SU-DHL-6 (cell line): ENCODE measurements around the gene PPM1H.

ENCODE experiments used
- EZH2phosphoT487 ChIP-seq: fragments of 200-600 bp; sonication (generic), shearing (Covaris generic); conservative IDR thresholded peaks from 2 replicates; pipeline ENCODE4 v1.6.1; 2018; ENCODE audit warnings: mild to moderate bottlenecking, antibody characterized with exemption, low read length, moderate library complexity, mixed read lengths
- TF ChIP-seq, protein P1 (sequence below): fragments of 200-600 bp; sonication (generic); IDR thresholded peaks from one replicate; pipeline ENCODE4 v1.5.1; 2017; ENCODE audit warnings: antibody characterized with exemption, mild to moderate bottlenecking, low read length, moderate library complexity; ENCODE audit not compliant: insufficient read depth, poor library complexity, severe bottlenecking

- TF ChIP-seq, protein P1, sequence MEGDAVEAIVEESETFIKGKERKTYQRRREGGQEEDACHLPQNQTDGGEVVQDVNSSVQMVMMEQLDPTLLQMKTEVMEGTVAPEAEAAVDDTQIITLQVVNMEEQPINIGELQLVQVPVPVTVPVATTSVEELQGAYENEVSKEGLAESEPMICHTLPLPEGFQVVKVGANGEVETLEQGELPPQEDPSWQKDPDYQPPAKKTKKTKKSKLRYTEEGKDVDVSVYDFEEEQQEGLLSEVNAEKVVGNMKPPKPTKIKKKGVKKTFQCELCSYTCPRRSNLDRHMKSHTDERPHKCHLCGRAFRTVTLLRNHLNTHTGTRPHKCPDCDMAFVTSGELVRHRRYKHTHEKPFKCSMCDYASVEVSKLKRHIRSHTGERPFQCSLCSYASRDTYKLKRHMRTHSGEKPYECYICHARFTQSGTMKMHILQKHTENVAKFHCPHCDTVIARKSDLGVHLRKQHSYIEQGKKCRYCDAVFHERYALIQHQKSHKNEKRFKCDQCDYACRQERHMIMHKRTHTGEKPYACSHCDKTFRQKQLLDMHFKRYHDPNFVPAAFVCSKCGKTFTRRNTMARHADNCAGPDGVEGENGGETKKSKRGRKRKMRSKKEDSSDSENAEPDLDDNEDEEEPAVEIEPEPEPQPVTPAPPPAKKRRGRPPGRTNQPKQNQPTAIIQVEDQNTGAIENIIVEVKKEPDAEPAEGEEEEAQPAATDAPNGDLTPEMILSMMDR: no peak
- TF ChIP-seq EZH2phosphoT487: no peak
Measured at GRCh38 chr12:62602255-62603060, 332.5 kb downstream of the PPM1H start.
